NCI-H1092 (cell line): ENCODE data around the gene DPH2.

Experiments
- DNase-seq: peaks from one replicate; lab custom pipeline; 2025; lab: John Stamatoyannopoulos, UW

Gene DPH2

GRCh38 chr1:43944860-43945259, 24.9 kb upstream of the DPH2 start:
- DNase-seq = no peak

DNA sequence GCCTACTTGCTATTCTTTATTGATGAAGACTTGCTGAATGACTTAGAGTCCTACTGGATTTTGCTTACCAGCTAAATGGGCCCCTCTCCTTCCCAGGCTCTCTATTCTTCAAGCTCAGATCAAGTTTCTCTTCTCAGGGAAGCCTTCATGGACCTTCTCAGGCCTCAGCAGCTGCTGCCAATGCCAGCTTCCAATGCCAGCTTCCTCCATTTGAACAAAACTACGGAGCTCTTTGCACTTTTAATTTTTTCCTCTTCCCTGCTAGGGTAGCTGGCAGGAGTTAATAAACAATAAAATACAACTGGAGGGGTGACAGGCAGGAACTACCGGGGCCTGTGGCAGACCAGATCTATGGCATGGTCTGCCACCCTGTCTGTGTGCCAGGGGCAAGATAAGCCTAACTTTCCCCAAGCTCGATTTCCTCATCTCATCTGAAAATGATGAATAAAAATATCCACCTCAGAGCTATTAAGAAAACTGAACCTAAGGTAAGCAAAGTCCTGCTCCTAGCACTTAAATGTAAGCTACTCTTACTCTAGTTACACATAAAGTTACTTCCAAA, 24.1 kb upstream of the DPH2 start:
- no peak for DNase-seq

DNA sequence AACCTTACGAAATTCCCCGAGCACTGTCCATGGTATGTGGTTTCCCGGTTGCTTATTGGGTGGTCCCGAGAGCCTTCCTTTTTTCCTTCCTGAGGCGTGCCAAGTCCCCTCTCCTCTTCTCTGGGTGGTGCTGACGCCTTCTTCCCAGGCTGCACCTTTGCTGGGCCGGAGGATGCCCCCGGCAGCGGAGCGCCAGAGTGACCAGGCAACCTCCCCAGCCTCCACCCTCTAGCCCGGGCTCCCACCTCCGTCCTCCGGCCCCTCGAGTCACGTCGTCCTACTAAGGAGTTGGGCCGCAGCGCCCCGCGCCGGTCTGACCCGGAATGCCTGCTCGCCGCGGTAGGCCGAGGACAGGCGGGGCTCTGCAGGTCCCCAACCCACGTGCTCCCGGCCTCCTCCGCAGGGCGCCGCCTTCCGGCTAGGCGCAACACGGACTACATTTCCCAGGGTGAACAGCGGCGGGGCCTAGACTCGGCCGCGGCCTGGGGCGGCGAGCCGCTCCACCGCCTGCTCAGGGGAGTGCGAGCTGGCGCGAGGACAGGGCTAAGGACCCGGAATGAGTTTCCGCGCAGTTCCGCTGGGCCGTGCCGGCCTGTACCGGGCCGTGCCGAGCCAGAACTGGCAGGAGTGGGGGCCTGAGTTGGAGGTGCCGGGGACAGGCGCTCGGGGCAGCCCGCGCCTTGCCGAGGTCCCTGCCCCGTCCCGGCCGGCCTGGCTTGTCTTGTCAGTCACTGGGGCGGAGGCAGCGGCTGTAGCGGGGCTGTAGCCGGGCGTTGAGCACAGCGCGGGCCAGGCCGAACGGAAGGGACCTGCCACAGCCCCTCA, 23.4 kb upstream of the DPH2 start, which contains the start of gene IPO13:
TSS of gene IPO13 (plus strand) at position 715 of the 825 bp plus-strand sequence. CDS start 651 bp downstream, outside the sequence.
- peak; percentile 96 for DNase-seq

DNA sequence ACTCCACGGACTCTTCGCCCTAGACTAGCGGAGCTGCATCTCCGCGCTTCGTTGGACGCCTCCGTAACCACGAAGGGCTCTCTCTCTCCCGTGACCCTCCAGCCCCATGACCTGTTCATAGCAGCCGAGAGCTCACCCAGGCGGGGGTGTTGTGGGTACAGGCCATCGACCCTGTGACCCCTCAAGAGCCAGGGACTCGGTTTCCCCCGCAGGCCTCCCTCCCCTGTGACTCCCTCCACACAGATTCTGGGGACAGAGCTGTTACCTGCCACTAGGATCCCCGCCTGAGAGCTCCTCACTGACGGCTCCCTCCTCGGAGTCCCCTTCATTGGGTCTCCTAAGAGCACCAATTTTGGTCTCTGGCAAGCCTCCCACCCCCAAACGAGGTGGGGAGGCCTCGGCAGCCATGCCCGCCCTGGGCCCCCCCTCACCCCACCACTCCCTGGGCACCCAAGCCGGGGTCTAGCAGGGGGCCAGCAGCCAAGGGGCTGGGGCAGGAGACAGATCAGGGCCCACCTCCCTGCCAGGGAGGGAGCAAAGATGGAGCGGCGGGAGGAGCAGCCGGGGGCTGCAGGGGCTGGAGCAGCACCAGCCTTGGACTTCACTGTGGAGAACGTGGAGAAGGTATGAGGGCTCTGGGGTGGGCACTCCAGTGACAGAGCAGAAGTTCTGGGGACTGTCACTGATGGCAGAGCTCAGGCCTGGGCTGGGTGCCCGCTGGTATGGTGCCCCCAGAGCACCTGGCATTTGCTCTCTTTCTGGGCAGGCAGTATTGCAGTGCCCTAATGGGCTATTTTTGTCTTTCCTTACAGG, 22.5 kb upstream of the DPH2 start:
- DNase-seq = no peak

DNA sequence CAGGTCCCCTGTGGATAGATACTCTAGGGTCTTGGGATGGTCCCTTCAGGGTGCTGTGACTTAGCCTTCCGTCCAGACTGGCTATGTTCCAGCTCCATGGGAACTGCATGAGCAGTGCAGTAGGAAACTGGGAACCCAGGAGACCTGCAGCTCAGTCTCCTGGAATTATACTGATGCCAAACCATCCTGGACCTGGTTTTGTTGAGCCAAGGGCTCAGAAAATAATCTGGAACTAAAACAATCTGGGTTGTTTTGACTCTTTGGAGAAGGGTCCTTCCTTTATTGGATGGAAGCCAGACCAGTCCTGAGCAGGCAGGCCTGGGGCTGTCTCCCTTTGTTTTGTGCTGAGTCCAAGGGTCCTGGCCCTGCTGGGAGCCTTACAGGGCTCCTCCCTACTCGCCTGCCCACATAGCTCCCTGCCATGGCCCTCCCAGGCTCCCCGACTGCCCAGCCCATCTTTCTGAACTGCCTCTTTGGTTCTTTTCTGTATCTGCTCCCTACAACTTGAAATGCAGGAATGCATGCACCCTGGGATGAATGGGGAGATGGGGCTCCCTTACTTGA, 21.9 kb upstream of the DPH2 start:
- no peak for DNase-seq

GRCh38 chr1:43949678-43950077, 20.1 kb upstream of the DPH2 start:
- DNase-seq = no peak

DNA sequence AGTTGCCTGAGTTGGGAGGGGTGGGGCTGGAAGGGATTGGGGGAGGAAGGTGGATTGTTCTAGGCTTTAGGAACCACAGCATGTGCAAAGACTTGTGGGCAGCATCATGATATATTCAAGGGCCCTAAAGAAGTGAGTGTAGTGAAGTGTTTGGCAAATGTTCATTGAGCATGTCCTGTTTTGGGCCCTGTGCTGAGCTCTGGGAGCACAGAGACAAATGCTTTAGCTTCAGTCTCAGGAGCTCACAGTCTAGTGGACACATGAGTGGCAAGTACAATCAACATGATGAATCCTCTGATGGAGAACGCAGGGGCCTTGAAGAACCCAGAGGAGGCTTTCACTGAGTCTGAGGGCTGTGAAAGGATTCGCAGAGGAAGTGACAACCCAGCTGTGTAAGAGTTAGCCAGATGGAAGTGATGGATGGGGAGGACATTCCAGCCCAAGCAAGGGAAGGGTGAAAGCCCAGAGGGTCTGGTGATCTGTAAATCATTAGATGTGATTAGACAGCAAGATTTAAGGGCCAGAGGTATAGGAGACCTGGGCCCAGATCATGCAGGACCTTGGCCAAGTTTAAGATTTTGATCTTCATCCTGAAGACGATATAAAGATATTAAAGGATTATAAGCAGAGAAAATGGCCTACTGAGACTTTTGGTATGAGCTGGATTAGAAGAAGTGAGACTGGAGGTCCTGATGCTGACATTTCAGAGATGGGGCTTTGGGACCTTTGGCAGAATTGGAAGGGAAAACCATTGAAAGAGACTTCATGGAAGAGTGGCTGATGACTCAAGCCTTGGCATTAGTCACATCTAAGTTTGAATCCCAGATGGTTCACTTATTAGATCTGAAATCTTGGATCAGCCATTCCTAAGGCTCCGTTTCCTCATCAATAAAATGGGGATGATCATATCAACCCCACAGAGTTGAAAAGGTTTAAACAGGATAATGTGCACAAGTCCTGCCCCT, 18.5 kb upstream of the DPH2 start:
- no peak for DNase-seq

GRCh38 chr1:43952731-43953346, 17.0 kb upstream of the DPH2 start:
- DNase-seq = peak; percentile 66

DNA sequence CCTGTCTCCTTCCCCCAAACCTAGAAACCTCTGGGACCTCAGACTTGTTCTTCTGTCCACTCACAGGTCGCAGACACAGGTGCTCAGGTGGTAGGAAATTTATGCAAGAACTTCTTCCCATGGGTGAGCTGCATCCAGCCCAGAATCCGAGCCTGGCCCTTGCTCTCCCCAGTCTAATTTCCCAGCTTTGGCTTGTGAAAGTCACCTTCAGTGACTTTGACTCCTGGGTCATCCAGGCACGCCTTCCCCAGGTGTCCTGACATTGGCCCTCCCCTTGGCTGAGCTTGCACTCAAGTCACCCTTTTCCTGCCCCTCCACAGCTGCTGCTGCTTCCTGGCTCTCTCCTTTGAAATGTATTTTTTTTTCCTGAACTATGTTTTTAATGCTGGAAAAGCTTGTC, 16.4 kb upstream of the DPH2 start:
- no peak for DNase-seq

- DNase-seq = no peak
Measured at GRCh38 chr1:43954036-43954435, 15.8 kb upstream of the DPH2 start.

DNA sequence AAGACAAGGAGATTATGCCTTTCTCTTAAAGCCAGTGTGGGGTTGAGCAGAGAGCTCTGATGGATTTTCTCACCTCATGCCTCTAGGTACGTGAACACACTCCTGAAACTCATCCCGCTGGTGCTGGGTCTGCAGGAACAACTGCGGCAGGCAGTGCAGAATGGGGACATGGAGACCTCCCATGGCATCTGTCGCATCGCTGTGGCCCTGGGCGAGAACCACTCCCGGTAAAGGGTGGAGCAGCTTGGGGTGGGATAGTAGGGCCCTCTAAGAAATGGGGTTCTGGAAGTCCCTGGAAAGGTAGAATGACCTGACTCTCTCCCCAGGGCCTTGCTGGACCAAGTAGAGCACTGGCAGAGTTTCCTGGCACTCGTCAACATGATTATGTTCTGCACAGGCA, 13.6 kb upstream of the DPH2 start:
- DNase-seq = no peak

GRCh38 chr1:43957407-43958040, 12.3 kb upstream of the DPH2 start:
- DNase-seq = no peak

DNA sequence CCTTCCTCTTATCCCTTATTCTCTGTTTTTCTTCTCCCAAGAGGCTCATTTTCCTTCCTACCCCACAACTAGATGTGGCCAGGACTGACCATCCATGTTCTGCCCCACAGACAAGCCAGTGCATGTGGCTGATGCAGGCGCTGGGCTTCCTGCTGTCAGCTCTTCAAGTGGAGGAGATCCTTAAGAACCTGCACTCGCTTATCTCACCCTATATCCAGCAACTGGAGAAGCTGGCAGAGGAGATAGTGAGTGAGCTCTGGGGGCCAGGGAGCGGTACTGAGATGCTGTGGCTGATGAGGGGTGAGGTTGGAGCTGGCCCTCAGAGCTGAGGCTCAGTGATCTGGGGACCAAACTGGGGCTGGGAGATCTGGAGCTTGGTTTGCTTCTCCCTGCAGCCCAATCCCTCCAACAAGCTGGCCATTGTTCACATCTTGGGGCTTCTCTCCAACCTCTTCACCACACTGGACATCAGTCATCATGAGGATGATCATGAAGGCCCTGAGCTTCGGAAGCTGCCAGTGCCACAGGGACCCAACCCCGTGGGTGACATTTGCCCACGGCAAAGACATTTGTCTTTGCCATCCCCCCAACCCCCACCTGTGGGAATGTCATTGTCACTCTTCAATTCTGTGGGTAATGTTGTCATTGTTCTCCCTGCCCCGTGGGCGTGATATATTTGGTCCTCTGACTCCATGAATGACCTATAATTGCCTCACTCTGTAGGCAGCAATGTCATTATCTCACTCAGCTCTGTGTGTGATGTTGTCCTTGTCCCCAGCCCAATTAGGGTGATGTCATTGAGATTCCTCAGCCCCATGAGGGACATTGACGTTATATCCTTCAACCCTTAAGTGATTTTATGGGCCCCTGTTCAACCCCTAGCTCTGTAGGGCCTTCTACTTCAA, 11.2 kb upstream of the DPH2 start:
- DNase-seq = no peak

DNA sequence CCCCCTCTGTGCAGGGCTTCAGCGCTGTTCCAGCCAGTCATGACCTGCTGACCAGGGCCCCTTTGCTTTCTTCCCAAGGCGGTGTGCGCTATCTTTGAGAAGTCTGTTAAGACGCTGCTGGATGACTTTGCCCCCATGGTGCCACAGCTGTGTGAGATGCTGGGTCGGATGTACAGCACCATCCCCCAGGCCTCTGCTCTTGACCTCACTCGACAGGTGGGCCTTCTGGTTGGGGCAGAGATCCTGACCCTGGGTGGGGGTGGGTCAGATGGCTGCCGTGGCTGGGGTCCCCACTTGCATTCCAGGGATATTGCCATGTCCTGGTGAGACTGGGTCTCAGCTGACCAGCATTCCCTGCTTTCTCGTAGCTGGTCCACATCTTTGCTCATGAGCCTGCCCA, 9.0 kb upstream of the DPH2 start:
- no peak for DNase-seq

GRCh38 chr1:43961692-43962091, 8.1 kb upstream of the DPH2 start:
- no peak for DNase-seq

GRCh38 chr1:43962324-43962723, 7.5 kb upstream of the DPH2 start:
- DNase-seq = no peak

DNA sequence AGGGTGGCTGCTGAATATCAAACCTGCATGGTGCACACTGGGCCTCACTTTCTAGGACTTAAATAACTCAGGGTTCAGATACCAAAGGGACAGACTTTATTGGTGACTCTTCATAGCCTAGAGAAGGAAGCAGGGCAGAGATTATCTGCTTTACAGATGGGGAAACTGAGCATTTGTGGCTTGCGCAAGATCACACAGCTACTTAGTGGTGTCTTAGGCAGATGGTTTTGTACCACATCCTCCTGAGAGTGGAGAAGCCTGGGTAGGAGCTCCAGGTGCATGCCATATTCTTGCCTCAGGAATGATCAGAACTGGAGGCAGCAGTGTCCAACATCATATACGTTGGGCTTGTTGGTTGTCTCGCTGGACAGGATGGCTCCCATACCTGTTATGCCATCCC, 6.8 kb upstream of the DPH2 start:
- no peak for DNase-seq

DNA sequence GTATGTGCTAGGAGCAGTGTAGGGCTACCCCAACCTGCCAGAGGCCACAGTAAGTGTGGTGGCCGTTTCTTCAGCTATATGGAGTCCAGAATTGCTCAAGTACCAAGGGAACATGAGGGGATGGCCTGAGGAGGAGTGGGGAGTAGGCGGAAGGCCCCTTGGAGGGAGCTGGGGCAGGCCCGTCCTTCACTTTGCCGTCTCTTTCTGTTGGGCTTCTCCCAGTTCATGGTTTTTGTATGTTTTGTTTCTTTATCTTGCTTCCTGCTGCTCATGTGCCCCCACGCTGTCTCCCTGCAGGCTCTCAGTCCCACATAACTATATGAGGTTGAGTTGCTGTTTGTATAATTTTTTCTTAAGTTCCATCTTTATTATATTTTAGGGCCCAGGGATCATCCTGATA, 5.9 kb upstream of the DPH2 start:
- no peak for DNase-seq

GRCh38 chr1:43965316-43965715, 4.5 kb upstream of the DPH2 start:
- DNase-seq = no peak
